HFFc6 (cell line): ENCODE results near the gene CCDC24. TPM values are rescaled to one million over a fixed set of nuclear protein-coding genes. Genes with fewer than 3 reads are reported as not detected.

Source experiments
- DNase-seq: peaks from one replicate; pipeline ENCODE4 v3.0.0-alpha.2; 2018
- H3K27ac Mint-ChIP-seq: 2 replicates; pipeline ENCODE4 v1.8.0; 2020; ENCODE audit warnings: mild to moderate bottlenecking, mixed read lengths
- H3K27me3 Mint-ChIP-seq: 2 replicates; pipeline ENCODE4 v1.8.0; 2021; ENCODE audit warnings: mild to moderate bottlenecking, moderate library complexity, mixed read lengths; ENCODE audit not compliant: insufficient read depth
- H3K36me3 Mint-ChIP-seq: 2 replicates; pipeline ENCODE4 v1.8.0; 2021; ENCODE audit warnings: low read depth, mixed read lengths
- H3K4me1 Mint-ChIP-seq: 2 replicates; pipeline ENCODE4 v1.8.0; 2020; ENCODE audit warnings: low read depth, mixed read lengths
- H3K4me3 Mint-ChIP-seq: 2 replicates; pipeline ENCODE4 v1.8.0; 2020; ENCODE audit warnings: mild to moderate bottlenecking, moderate library complexity, mixed read lengths
- H3K9me3 Mint-ChIP-seq: 2 replicates; pipeline ENCODE4 v1.8.0; 2020; ENCODE audit warnings: mild to moderate bottlenecking, mixed read lengths
- total RNA-seq, 6 experiments: library from RNA; stranded (reverse); fragmentation: NEBNext Ultra II Directional; extraction: Animal tissue kit (Norgen Biotek cat#: 25700); gene quantifications; 2 replicates in 1 of 6; 3 replicates in 5 of 6; pipeline ENCODE4 v1.2.3, GENCODE V29; 2021
- TF ChIP-seq, protein P1 (sequence below): fragments of 200-600 bp; sonication (generic); IDR thresholded peaks from 2 replicates; pipeline ENCODE4 v1.5.0; 2021; ENCODE audit warnings: antibody characterized with exemption, mild to moderate bottlenecking

CCDC24 gene
- total RNA-seq, 6 experiments from 2014 or later, result 5.6 to 7.7 (median 6.5) TPM

DNA sequence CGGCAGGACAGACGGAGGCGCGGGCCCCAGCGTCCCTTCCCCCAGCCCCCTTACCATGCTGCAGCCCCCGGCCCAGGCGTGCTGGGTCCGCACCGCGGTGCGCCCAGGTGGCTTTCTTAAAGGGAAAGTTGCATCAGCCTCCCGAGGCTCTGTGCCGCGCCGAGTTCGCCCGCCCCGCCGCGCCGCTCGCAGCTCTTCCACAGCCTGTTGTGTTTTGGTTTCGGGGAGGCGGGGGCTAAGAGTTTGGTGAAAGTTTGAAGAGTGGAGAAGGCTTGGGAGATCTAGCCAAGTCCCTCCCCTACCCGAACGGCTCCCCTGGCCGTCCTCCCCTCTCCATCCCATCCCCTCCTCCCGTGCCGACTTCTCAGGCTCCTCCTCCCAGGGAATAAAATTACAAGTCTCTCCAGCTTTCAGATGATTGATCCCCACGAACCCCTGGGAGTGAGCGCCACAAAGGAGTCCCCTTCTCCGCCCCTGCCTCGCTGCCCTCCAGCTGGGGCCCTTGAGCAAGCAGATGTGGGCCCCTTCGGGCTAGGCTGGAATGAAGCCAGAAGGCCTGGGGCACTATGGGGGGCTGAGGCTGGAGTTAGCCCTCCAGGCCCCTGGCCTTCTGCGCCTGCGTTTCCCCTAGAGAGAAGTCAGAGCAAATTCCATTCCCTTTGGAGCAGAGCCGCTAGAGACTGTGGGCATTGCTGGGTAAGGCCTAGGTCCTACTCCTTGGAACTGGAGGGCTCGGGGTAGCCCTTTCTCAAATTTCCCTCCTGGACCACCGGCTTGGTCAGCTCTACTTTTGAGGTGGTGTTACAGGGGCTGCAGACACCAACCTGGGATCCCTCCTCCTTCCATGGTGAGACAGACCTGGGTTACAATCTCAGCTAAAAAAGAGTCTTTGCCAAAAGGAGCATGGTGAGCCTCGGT lies 40.1 kb downstream of the CCDC24 start, which contains the start of gene SLC6A9:
Gene SLC6A9 (minus strand): TSS at position 211 of the 918 bp plus-strand sequence. CDS start 7,185 bp downstream, outside the sequence.
- Mint-ChIP-seq H3K4me3 (peak within 1 kb of the TSS; percentile 86), H3K9me3 (no peaks in the 10 kb centered on the region), H3K4me1 (peaks cover 44% of the 10 kb centered on the region), H3K27me3 (peaks cover 4% of the 10 kb centered on the region), H3K27ac (peak within 1 kb of the TSS; percentile 48), H3K36me3 (no peaks in the 10 kb centered on the region; the same call in 1 of the 2 replicates)
- TF ChIP-seq, protein P1, sequence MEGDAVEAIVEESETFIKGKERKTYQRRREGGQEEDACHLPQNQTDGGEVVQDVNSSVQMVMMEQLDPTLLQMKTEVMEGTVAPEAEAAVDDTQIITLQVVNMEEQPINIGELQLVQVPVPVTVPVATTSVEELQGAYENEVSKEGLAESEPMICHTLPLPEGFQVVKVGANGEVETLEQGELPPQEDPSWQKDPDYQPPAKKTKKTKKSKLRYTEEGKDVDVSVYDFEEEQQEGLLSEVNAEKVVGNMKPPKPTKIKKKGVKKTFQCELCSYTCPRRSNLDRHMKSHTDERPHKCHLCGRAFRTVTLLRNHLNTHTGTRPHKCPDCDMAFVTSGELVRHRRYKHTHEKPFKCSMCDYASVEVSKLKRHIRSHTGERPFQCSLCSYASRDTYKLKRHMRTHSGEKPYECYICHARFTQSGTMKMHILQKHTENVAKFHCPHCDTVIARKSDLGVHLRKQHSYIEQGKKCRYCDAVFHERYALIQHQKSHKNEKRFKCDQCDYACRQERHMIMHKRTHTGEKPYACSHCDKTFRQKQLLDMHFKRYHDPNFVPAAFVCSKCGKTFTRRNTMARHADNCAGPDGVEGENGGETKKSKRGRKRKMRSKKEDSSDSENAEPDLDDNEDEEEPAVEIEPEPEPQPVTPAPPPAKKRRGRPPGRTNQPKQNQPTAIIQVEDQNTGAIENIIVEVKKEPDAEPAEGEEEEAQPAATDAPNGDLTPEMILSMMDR, result no peak
- DNase-seq, result peak; percentile 43

DNA sequence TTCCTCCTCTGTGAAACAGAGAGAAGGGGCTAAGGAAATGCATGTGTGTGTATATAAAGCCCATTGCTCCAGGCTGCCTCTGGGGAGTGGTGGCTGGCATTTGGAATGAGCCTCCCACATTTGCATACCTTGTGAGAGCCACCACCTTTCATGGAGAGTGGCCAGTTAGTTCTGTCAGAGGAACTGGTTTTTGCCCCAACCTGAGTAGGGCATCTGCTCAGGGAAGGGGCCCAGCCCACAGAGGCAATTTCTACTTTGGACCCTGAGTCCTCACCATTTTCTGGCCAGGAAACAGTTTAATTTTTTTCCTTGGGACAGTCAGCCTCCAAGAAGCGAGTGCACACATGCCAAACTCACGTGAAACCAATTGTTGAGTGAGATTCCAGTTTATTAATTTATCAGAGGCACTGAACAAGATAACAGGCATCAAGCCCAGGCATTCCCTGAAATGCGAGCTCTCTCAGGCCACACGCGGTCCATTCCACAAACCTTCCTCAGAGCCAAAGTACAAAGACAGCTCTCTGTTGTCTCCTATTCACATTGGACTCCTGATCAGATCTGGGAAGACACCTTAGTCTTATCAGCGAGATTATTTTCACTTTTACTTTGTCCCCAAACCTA lies 40.9 kb downstream of the CCDC24 start:
- H3K36me3 Mint-ChIP-seq, result no peaks in the 10 kb centered on the region; the same call in 1 of the 2 replicates
- peaks cover 52% of the 10 kb centered on the region for H3K4me1 Mint-ChIP-seq
- H3K27me3 Mint-ChIP-seq, result peaks cover 4% of the 10 kb centered on the region
- no peak overlapping the region for H3K27ac Mint-ChIP-seq
- no peaks in the 10 kb centered on the region for H3K9me3 Mint-ChIP-seq
- TF ChIP-seq, protein P1, result no peak
- no peak for DNase-seq
- H3K4me3 Mint-ChIP-seq, result peak overlapping the region; percentile 86; the same call in 1 of the 2 replicates

DNA sequence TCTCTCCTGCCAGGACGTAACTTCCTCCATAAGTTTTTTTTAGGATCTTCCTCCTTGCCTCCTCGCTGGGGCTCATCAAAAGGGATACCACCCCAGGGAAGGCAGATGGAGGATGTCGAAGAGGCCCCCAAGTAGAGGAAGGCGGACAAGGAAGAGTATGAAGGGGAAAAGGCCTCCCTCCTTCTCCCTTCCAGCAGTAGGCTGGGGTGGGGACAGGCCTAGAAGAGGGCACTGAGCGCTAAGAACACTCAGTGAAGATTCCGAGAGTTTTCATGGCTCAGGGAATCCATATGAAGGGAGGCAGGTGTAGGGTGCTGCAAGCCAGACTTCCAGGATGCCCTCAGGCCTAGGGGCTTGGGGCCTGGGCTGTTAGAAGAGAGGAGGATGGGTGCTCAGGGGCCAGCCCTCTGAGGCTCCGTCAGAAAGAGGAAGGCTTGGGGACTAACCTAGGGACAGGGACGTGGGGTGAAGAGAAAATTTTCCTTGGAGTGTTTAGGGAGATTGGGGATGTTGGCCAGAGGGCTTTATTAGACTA lies 41.7 kb downstream of the CCDC24 start:
- H3K4me3 Mint-ChIP-seq, result no peak overlapping the region
- no peaks in the 10 kb centered on the region; the same call in 1 of the 2 replicates for H3K36me3 Mint-ChIP-seq
- H3K27me3 Mint-ChIP-seq, result peaks cover 4% of the 10 kb centered on the region
- H3K4me1 Mint-ChIP-seq, result peaks cover 50% of the 10 kb centered on the region
- TF ChIP-seq, protein P1, result no peak
- H3K27ac Mint-ChIP-seq, result peak overlapping the region; percentile 24; the same call in 1 of the 2 replicates
- no peaks in the 10 kb centered on the region for H3K9me3 Mint-ChIP-seq
- DNase-seq, result no peak

DNA sequence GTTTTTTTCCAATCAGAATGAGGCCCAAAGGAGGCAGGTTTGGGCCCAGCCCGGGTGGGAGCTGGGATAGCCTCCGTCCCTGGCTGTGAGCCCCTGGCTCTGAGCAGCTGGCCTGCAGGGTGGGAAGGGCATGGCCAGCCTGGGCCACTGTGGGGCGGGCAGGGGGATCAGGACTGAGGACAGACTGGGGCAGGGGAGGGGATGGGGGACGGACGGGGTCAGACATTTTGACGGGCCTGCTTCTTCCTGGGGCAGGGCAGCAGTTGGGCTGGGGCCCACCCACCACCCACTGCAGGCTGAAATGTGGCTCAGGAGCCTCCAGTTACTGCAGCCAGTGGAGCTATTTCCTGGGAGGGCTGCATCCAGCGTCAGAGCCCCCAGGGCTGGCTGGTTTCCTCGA lies 42.4 kb downstream of the CCDC24 start:
- TF ChIP-seq, protein P1, result no peak
- no peak for DNase-seq
- no peaks in the 10 kb centered on the region; the same call in 1 of the 2 replicates for H3K36me3 Mint-ChIP-seq
- H3K27me3 Mint-ChIP-seq, result peaks cover 4% of the 10 kb centered on the region
- H3K4me1 Mint-ChIP-seq, result peaks cover 50% of the 10 kb centered on the region
- H3K4me3 Mint-ChIP-seq, result no peak overlapping the region
- H3K9me3 Mint-ChIP-seq, result no peaks in the 10 kb centered on the region
- no peak overlapping the region for H3K27ac Mint-ChIP-seq

DNA sequence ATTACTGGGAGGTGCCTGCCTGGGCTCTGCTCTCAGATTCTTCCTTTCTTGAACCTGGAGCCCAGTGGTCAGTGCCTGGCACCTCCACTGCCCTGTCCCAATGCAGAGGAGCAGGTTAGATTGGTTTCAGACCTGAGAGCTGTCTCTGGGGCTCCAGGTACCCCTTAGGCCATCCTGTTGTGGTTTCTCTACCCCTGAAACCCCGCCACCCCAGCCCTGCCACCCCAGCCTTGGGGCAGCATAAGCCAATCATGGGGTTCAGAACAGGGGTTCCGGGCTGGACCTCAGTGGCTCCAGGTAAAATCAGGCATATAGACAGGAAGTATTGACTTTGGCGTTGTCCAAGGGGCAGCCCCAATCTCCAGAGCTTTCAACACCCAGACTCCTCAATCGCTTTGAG lies 43.0 kb downstream of the CCDC24 start:
- H3K4me3 Mint-ChIP-seq, result no peak overlapping the region
- H3K27ac Mint-ChIP-seq, result no peak overlapping the region
- H3K27me3 Mint-ChIP-seq, result peaks cover 4% of the 10 kb centered on the region
- no peak for DNase-seq
- TF ChIP-seq, protein P1, result no peak
- no peaks in the 10 kb centered on the region for H3K9me3 Mint-ChIP-seq
- peaks cover 50% of the 10 kb centered on the region for H3K4me1 Mint-ChIP-seq
- no peaks in the 10 kb centered on the region for H3K36me3 Mint-ChIP-seq
